ENCODE measurements around the gene CALCOCO2.
A peak's percentile ranks its signal among the peaks of the same experiment; 100 is the strongest.
"Not testable (repeated sequence)": the region's sequence is repeated elsewhere in the genome, so short reads cannot be mapped to it uniquely, and the experiment has no call there.

CALCOCO2 gene

GRCh38 chr17:48814504-48814903, 16.3 kb upstream of the CALCOCO2 start:
- ATAC-seq (ENCODE audit: low read depth) (peak; percentile 45), DNase-seq (ENCODE audit: low spot score in 2 of 2) (peak; percentile 33 to 54)
- H3K4me1 Mint-ChIP-seq, result peaks cover 8% of the 10 kb centered on the region
- H3K27ac Mint-ChIP-seq, result no peak overlapping the region
- H3K27me3 Mint-ChIP-seq, result peaks cover 12% of the 10 kb centered on the region
- H3K4me3 Mint-ChIP-seq, result no peak overlapping the region
- H3K9me3 Mint-ChIP-seq, result no peaks in the 10 kb centered on the region
- H3K36me3 Mint-ChIP-seq, result no peaks in the 10 kb centered on the region

GRCh38 chr17:48815311-48815710, 15.5 kb upstream of the CALCOCO2 start:
- Mint-ChIP-seq H3K36me3 (no peaks in the 10 kb centered on the region), H3K4me1 (peaks cover 8% of the 10 kb centered on the region), H3K9me3 (no peaks in the 10 kb centered on the region), H3K4me3 (no peak overlapping the region), H3K27me3 (peaks cover 10% of the 10 kb centered on the region), H3K27ac (no peak overlapping the region)
- no peak for ATAC-seq (ENCODE audit: low read depth)
- DNase-seq (ENCODE audit: low spot score in 2 of 2), result no peak

- DNase-seq (ENCODE audit: low spot score in 2 of 2) (no peak), ATAC-seq (ENCODE audit: low read depth) (peak; percentile 6)
- Mint-ChIP-seq H3K4me3 (peak overlapping the region; percentile 84), H3K27me3 (peaks cover 9% of the 10 kb centered on the region), H3K9me3 (no peaks in the 10 kb centered on the region), H3K27ac (no peak overlapping the region), H3K4me1 (peaks cover 8% of the 10 kb centered on the region), H3K36me3 (no peaks in the 10 kb centered on the region)
Measured at GRCh38 chr17:48816438-48816773, 14.4 kb upstream of the CALCOCO2 start.

GRCh38 chr17:48816774-48817590, 13.9 kb upstream of the CALCOCO2 start, which contains the start of gene TTLL6:
Gene TTLL6, minus strand, starts transcription at chr17:48817229. Its CDS starts 157 bp downstream, at chr17:48817072.
- H3K4me1 Mint-ChIP-seq, result peaks cover 8% of the 10 kb centered on the region
- no peaks in the 10 kb centered on the region for H3K36me3 Mint-ChIP-seq
- H3K4me3 Mint-ChIP-seq, result peak within 1 kb of the TSS; percentile 84
- peak; percentile 29 to 49 for DNase-seq (ENCODE audit: low spot score in 2 of 2)
- no peaks in the 10 kb centered on the region for H3K9me3 Mint-ChIP-seq
- H3K27ac Mint-ChIP-seq, result no peak within 1 kb of the TSS
- ATAC-seq (ENCODE audit: low read depth), result peak; percentile 91
- H3K27me3 Mint-ChIP-seq, result peaks cover 9% of the 10 kb centered on the region

GRCh38 chr17:48818361-48818841, 12.4 kb upstream of the CALCOCO2 start:
- no peak for DNase-seq (ENCODE audit: low spot score in 2 of 2)
- H3K4me3 Mint-ChIP-seq, result no peak overlapping the region
- no peaks in the 10 kb centered on the region for H3K9me3 Mint-ChIP-seq
- H3K27me3 Mint-ChIP-seq, result peaks cover 12% of the 10 kb centered on the region
- ATAC-seq (ENCODE audit: low read depth), result no peak
- no peak overlapping the region for H3K27ac Mint-ChIP-seq
- H3K36me3 Mint-ChIP-seq, result no peaks in the 10 kb centered on the region
- peaks cover 8% of the 10 kb centered on the region for H3K4me1 Mint-ChIP-seq

- no peak for ATAC-seq (ENCODE audit: low read depth)
- Mint-ChIP-seq H3K36me3 (no peaks in the 10 kb centered on the region), H3K4me3 (no peak overlapping the region), H3K27me3 (peaks cover 13% of the 10 kb centered on the region), H3K4me1 (peaks cover 8% of the 10 kb centered on the region), H3K9me3 (no peaks in the 10 kb centered on the region), H3K27ac (no peak overlapping the region)
- DNase-seq (ENCODE audit: low spot score in 2 of 2), result no peak
Measured at GRCh38 chr17:48819466-48819865, 11.4 kb upstream of the CALCOCO2 start.

GRCh38 chr17:48820936-48821335, 9.9 kb upstream of the CALCOCO2 start:
- H3K4me3 Mint-ChIP-seq; H3K9me3 Mint-ChIP-seq; H3K4me1 Mint-ChIP-seq; H3K27ac Mint-ChIP-seq; DNase-seq (ENCODE audit: low spot score in 2 of 2); ATAC-seq (ENCODE audit: low read depth); H3K36me3 Mint-ChIP-seq: not testable (repeated sequence)
- H3K27me3 Mint-ChIP-seq, result peaks cover 15% of the 10 kb centered on the region

- no peak overlapping the region for H3K27ac Mint-ChIP-seq
- no peaks in the 10 kb centered on the region for H3K9me3 Mint-ChIP-seq
- H3K4me3 Mint-ChIP-seq, result no peak overlapping the region
- no peaks in the 10 kb centered on the region for H3K36me3 Mint-ChIP-seq
- H3K27me3 Mint-ChIP-seq, result peaks cover 10% of the 10 kb centered on the region
- ATAC-seq (ENCODE audit: low read depth), result no peak
- no peaks in the 10 kb centered on the region for H3K4me1 Mint-ChIP-seq
- no peak for DNase-seq (ENCODE audit: low spot score in 2 of 2)
Measured at GRCh38 chr17:48825446-48826381, 5.1 kb upstream of the CALCOCO2 start.

GRCh38 chr17:48831549-48831883, 681 bp downstream of the CALCOCO2 start:
- ATAC-seq (ENCODE audit: low read depth), result no peak
- peak overlapping the region; percentile 98 for H3K4me3 Mint-ChIP-seq
- H3K9me3 Mint-ChIP-seq, result no peaks in the 10 kb centered on the region
- H3K4me1 Mint-ChIP-seq, result peaks cover 18% of the 10 kb centered on the region
- peaks cover 5% of the 10 kb centered on the region for H3K36me3 Mint-ChIP-seq
- no peak for DNase-seq (ENCODE audit: low spot score in 2 of 2)
- peak overlapping the region; percentile 98 for H3K27ac Mint-ChIP-seq
- peaks cover 3% of the 10 kb centered on the region for H3K27me3 Mint-ChIP-seq

GRCh38 chr17:48834973-48835372, 4.1 kb downstream of the CALCOCO2 start:
- peaks cover 5% of the 10 kb centered on the region for H3K36me3 Mint-ChIP-seq
- no peaks in the 10 kb centered on the region for H3K27me3 Mint-ChIP-seq
- peaks cover 29% of the 10 kb centered on the region for H3K4me1 Mint-ChIP-seq
- DNase-seq (ENCODE audit: low spot score in 2 of 2) (no peak), ATAC-seq (ENCODE audit: low read depth) (no peak)
- H3K4me3 Mint-ChIP-seq, result no peak overlapping the region
- H3K27ac Mint-ChIP-seq, result no peak overlapping the region
- H3K9me3 Mint-ChIP-seq, result no peaks in the 10 kb centered on the region

GRCh38 chr17:48835971-48836370, 5.1 kb downstream of the CALCOCO2 start:
- DNase-seq (ENCODE audit: low spot score in 2 of 2) (no peak), ATAC-seq (ENCODE audit: low read depth) (no peak)
- no peaks in the 10 kb centered on the region for H3K27me3 Mint-ChIP-seq
- no peaks in the 10 kb centered on the region for H3K9me3 Mint-ChIP-seq
- H3K4me1 Mint-ChIP-seq, result peaks cover 34% of the 10 kb centered on the region
- no peak overlapping the region for H3K4me3 Mint-ChIP-seq
- H3K36me3 Mint-ChIP-seq, result peaks cover 5% of the 10 kb centered on the region
- H3K27ac Mint-ChIP-seq, result no peak overlapping the region

GRCh38 chr17:48837458-48837857, 6.6 kb downstream of the CALCOCO2 start:
- H3K4me3 Mint-ChIP-seq, result peak overlapping the region; percentile 70
- not testable (repeated sequence) for H3K36me3 Mint-ChIP-seq; H3K27ac Mint-ChIP-seq; H3K9me3 Mint-ChIP-seq; H3K27me3 Mint-ChIP-seq; DNase-seq (ENCODE audit: low spot score in 2 of 2)
- ATAC-seq (ENCODE audit: low read depth), result peak; percentile 25
- H3K4me1 Mint-ChIP-seq, result peaks cover 37% of the 10 kb centered on the region

- Mint-ChIP-seq H3K36me3 (peaks cover 11% of the 10 kb centered on the region), H3K27ac (no peak overlapping the region), H3K4me1 (peaks cover 31% of the 10 kb centered on the region), H3K4me3 (peak overlapping the region; percentile 3), H3K27me3 (no peaks in the 10 kb centered on the region), H3K9me3 (no peaks in the 10 kb centered on the region)
- no peak for DNase-seq (ENCODE audit: low spot score in 2 of 2)
- no peak for ATAC-seq (ENCODE audit: low read depth)
Measured at GRCh38 chr17:48840441-48840840, 9.6 kb downstream of the CALCOCO2 start.

- Mint-ChIP-seq H3K4me3 (peak overlapping the region; percentile 79), H3K4me1 (peaks cover 25% of the 10 kb centered on the region), H3K36me3 (peaks cover 11% of the 10 kb centered on the region), H3K27ac (peak overlapping the region; percentile 95), H3K9me3 (no peaks in the 10 kb centered on the region), H3K27me3 (no peaks in the 10 kb centered on the region)
- peak in 1 of 2 donors; percentile 52 for DNase-seq (ENCODE audit: low spot score in 2 of 2)
- peak; percentile 99 for ATAC-seq (ENCODE audit: low read depth)
Measured at GRCh38 chr17:48841395-48841831, 10.6 kb downstream of the CALCOCO2 start.

Measured in memory B cell (primary cell).